Measurements from ENCODE around the gene TIMM50. TPM values are rescaled to one million over a fixed set of nuclear protein-coding genes. Genes with fewer than 3 reads are reported as not detected.

Gene TIMM50
- total RNA-seq = 10 to 100 TPM; 31.9 to 50.1 (median 38.6) TPM

GRCh38 chr19:39480337-39481228 is at the start of gene TIMM50:
Gene TIMM50 (plus strand): TSS chr19:39480838. CDS start chr19:39480854, 16 bp downstream.
- TF ChIP-seq CTCF (IDR thresholded peaks at IDR 0.05; ENCODE audit: low read depth) = no peak

GRCh38 chr19:39432677-39433025 is 48.0 kb upstream of the TIMM50 start:
- TF ChIP-seq CTCF (IDR thresholded peaks at IDR 0.05; ENCODE audit: low read depth) = no peak

GRCh38 chr19:39433480-39434079 is 47.1 kb upstream of the TIMM50 start:
- no peak for TF ChIP-seq CTCF (IDR thresholded peaks at IDR 0.05; ENCODE audit: low read depth)

GRCh38 chr19:39434123-39435076 is 46.2 kb upstream of the TIMM50 start:
- TF ChIP-seq CTCF (IDR thresholded peaks at IDR 0.05; ENCODE audit: low read depth) = no peak

- no peak for TF ChIP-seq CTCF (IDR thresholded peaks at IDR 0.05; ENCODE audit: low read depth)
These were observed 44.9 kb upstream of the TIMM50 start, which contains the start of gene RPS16 for GRCh38 chr19:39435499-39436349. Gene RPS16 (minus strand): TSS chr19:39435949. CDS start chr19:39435895, 54 bp downstream.

GRCh38 chr19:39436350-39436716 is 44.3 kb upstream of the TIMM50 start:
- TF ChIP-seq CTCF (IDR thresholded peaks at IDR 0.05; ENCODE audit: low read depth) = no peak
